H9 (cell line): ENCODE results near the gene PKDCC. TPM values are rescaled to one million over a fixed set of nuclear protein-coding genes. Genes with fewer than 3 reads are reported as not detected.

Source experiments
- DNase-seq: peaks from one replicate; pipeline ENCODE4 v3.0.0-alpha.2; 2017
- H2AFZ ChIP-seq: one replicate; pipeline ENCODE4 v1.6.1; 2013; ENCODE audit warnings: mild to moderate bottlenecking, low read length, control low read depth, moderate library complexity
- H2AK5ac ChIP-seq: 2 replicates; pipeline ENCODE4 v1.6.1; 2013; ENCODE audit warnings: low read length, control low read depth, mixed read lengths; ENCODE audit not compliant: insufficient read length
- H2BK120ac ChIP-seq: one replicate; pipeline ENCODE4 v1.6.1; 2013; ENCODE audit warnings: low read depth, mild to moderate bottlenecking, low read length, control low read depth, inconsistent platforms; ENCODE audit not compliant: poor library complexity, severe bottlenecking
- H2BK12ac ChIP-seq: 2 replicates; pipeline ENCODE4 v1.6.1; 2013; ENCODE audit warnings: low read length, control low read depth, mixed read lengths, low read depth; ENCODE audit not compliant: insufficient read length
- H2BK15ac ChIP-seq: 2 replicates; pipeline ENCODE4 v1.6.1; 2013; ENCODE audit warnings: low read depth, low read length, control low read depth
- H2BK20ac ChIP-seq: one replicate; pipeline ENCODE4 v1.6.1; 2013; ENCODE audit warnings: low read depth, mild to moderate bottlenecking, low read length, control low read depth, inconsistent platforms; ENCODE audit not compliant: poor library complexity, severe bottlenecking
- H2BK5ac ChIP-seq: 2 replicates; pipeline ENCODE4 v1.6.1; 2013; ENCODE audit warnings: low read length, control low read depth, mixed read lengths; ENCODE audit not compliant: insufficient read length
- H3K14ac ChIP-seq: 2 replicates; pipeline ENCODE4 v1.6.1; 2013; ENCODE audit warnings: low read length, control low read depth; ENCODE audit not compliant: insufficient read depth
- H3K18ac ChIP-seq: 2 replicates; pipeline ENCODE4 v1.6.1; 2013; ENCODE audit warnings: low read depth, mild to moderate bottlenecking, mixed read lengths, low read length, control low read depth; ENCODE audit not compliant: insufficient read length
- H3K23ac ChIP-seq: 2 replicates; pipeline ENCODE4 v1.6.1; 2013; ENCODE audit warnings: low read length, control low read depth, mixed read lengths, low read depth; ENCODE audit not compliant: insufficient read length
- H3K23me2 ChIP-seq: 2 replicates; pipeline ENCODE4 v1.6.1; 2013; ENCODE audit warnings: low read depth, mild to moderate bottlenecking, mixed read lengths, low read length, control low read depth; ENCODE audit not compliant: insufficient read length, poor library complexity, severe bottlenecking
- H3K27ac ChIP-seq: 2 replicates; pipeline ENCODE4 v1.5.1; 2013; ENCODE audit warnings: low read length, control low read depth, mixed read lengths, low read depth; ENCODE audit not compliant: insufficient read length
- H3K27me3 ChIP-seq: 2 replicates; pipeline ENCODE4 v1.6.1; 2013; ENCODE audit warnings: low read length, control low read depth, inconsistent platforms; ENCODE audit not compliant: insufficient read depth
- H3K4ac ChIP-seq: 2 replicates; pipeline ENCODE4 v1.6.1; 2013; ENCODE audit warnings: low read depth, mild to moderate bottlenecking, control low read depth, inconsistent platforms, low read length, moderate library complexity
- H3K4me1 ChIP-seq: 2 replicates; pipeline ENCODE4 v1.6.1; 2013; ENCODE audit warnings: low read length, control low read depth, inconsistent platforms; ENCODE audit not compliant: insufficient read depth
- H3K4me2 ChIP-seq: 2 replicates; pipeline ENCODE4 v1.6.1; 2013; ENCODE audit warnings: low read length, control low read depth, mixed read lengths; ENCODE audit not compliant: insufficient read length, insufficient read depth
- H3K56ac ChIP-seq: 2 replicates; pipeline ENCODE4 v1.6.1; 2013; ENCODE audit warnings: low read depth, mild to moderate bottlenecking, mixed read lengths, low read length, control low read depth; ENCODE audit not compliant: insufficient read length
- H3K79me1 ChIP-seq: 2 replicates; pipeline ENCODE4 v1.6.1; 2013; ENCODE audit warnings: low read depth, mild to moderate bottlenecking, moderate library complexity, low read length, control low read depth, inconsistent platforms; ENCODE audit not compliant: insufficient read depth, poor library complexity, severe bottlenecking
- H3K79me2 ChIP-seq: 2 replicates; pipeline ENCODE4 v1.6.1; 2013; ENCODE audit warnings: low read length, control low read depth, inconsistent platforms; ENCODE audit not compliant: insufficient read depth
- H3K9ac ChIP-seq: 2 replicates; pipeline ENCODE4 v1.6.1; 2013; ENCODE audit warnings: low read length, control low read depth, mixed read lengths; ENCODE audit not compliant: insufficient read length; ENCODE audit errors: extremely low read depth
- H3K9me3 ChIP-seq: one replicate; pipeline ENCODE4 v1.6.1; 2013; ENCODE audit warnings: low read depth, low read length, inconsistent platforms; ENCODE audit not compliant: control insufficient read depth
- H3T11ph ChIP-seq: one replicate; pipeline ENCODE4 v1.6.1; 2013; ENCODE audit warnings: mild to moderate bottlenecking, low read length, control low read depth, inconsistent platforms
- H4K20me1 ChIP-seq: one replicate; pipeline ENCODE4 v1.6.1; 2013; ENCODE audit not compliant: control insufficient read depth, insufficient read length, insufficient read depth
- H4K5ac ChIP-seq: 2 replicates; pipeline ENCODE4 v1.6.1; 2013; ENCODE audit warnings: low read depth, mild to moderate bottlenecking, mixed read lengths, low read length, control low read depth; ENCODE audit not compliant: insufficient read length
- H4K8ac ChIP-seq: replicated peaks from 2 replicates; pipeline ENCODE4 v1.6.1; 2013; ENCODE audit warnings: low read length, control low read depth, mixed read lengths, low read depth; ENCODE audit not compliant: insufficient read length
- H4K91ac ChIP-seq: 2 replicates; pipeline ENCODE4 v1.6.1; 2013; ENCODE audit warnings: low read depth, mild to moderate bottlenecking, moderate library complexity, mixed read lengths, low read length, control low read depth; ENCODE audit not compliant: insufficient read length
- H3K27ac Mint-ChIP-seq, 3 experiments: 2 replicates in 2 of 3; 3 replicates in 1 of 3; pipeline ENCODE4 v1.8.0; 2020 to 2021; ENCODE audit warnings: mixed read lengths in 3 of 3, mild to moderate bottlenecking in 1 of 3, moderate library complexity in 1 of 3
- H3K27me3 Mint-ChIP-seq: 2 replicates; pipeline ENCODE4 v1.8.0; 2021; ENCODE audit warnings: low read depth, mild to moderate bottlenecking, moderate library complexity, mixed read lengths
- H3K36me3 Mint-ChIP-seq, 3 experiments: 2 replicates in 2 of 3; 3 replicates in 1 of 3; pipeline ENCODE4 v1.8.0; 2020 to 2021; ENCODE audit warnings: low read depth in 3 of 3, mixed read lengths in 3 of 3; ENCODE audit not compliant: insufficient read depth in 1 of 3
- H3K4me1 Mint-ChIP-seq, 2 experiments: 2 replicates each; pipeline ENCODE4 v1.8.0; 2020; ENCODE audit warnings: mixed read lengths in 2 of 2
- H3K4me3 Mint-ChIP-seq, 2 experiments: 2 replicates in 1 of 2; 3 replicates in 1 of 2; pipeline ENCODE4 v1.8.0; 2020 to 2021; ENCODE audit warnings: mild to moderate bottlenecking in 2 of 2, mixed read lengths in 2 of 2, moderate library complexity in 1 of 2
- H3K9me3 Mint-ChIP-seq, 2 experiments: 2 replicates in 1 of 2; 3 replicates in 1 of 2; pipeline ENCODE4 v1.8.0; 2020; ENCODE audit warnings: mild to moderate bottlenecking in 2 of 2, mixed read lengths in 2 of 2, moderate library complexity in 1 of 2
- WGBS: extraction: QIAGEN DNeasy Blood & Tissue Kit; methylation state at CpG from one replicate; pipeline ENCODE4 v1.1.7; 2013; ENCODE audit warnings: missing lambda C conversion rate, low lambda C conversion rate, mixed read lengths; ENCODE audit not compliant: insufficient read length; ENCODE audit errors: extremely low coverage; 5-methylcytosine and 5-hydroxymethylcytosine counted together
- total RNA-seq: library from RNA; stranded (reverse); gene quantifications from 2 replicates; pipeline ENCODE4 v1.2.1, GENCODE V29; 2021
- TF ChIP-seq, protein P1 (sequence below): fragments of 200-600 bp; sonication (generic); conservative IDR thresholded peaks from 3 replicates; pipeline ENCODE4 v1.8.0; 2021; ENCODE audit warnings: antibody characterized with exemption, mild to moderate bottlenecking

PKDCC gene
- total RNA-seq, 1 experiment from 2014 or later: 134 TPM

- Mint-ChIP-seq H3K9me3 (peaks cover 8 to 12% of the 10 kb centered on the region in 2 experiments), H3K27ac (no peak overlapping the region), H3K4me1 (peaks cover 7 to 17% of the 10 kb centered on the region in 2 experiments), H3K27me3 (peaks cover 2% of the 10 kb centered on the region), H3K4me3 (no peak overlapping the region), H3K36me3 (peaks cover 5 to 10% (median 7%) of the 10 kb centered on the region in 3 experiments; a peak in 5 of 7 replicates)
- Histone ChIP-seq H3K23ac (no peak overlapping the region), H3K9me3 (no peaks in the 10 kb centered on the region), H2AK5ac (no peak overlapping the region), H3K79me1 (no peaks in the 10 kb centered on the region), H4K8ac (no peak overlapping the region), H3K23me2 (no peaks in the 10 kb centered on the region), H3K4me2 (no peak overlapping the region), H3K18ac (no peak overlapping the region), H2BK12ac (no peak overlapping the region), H3K4ac (no peak overlapping the region), H2AFZ (no peak overlapping the region), H2BK120ac (no peak overlapping the region), H3K56ac (no peak overlapping the region), H3K14ac (no peak overlapping the region), H2BK20ac (no peak overlapping the region), H3K9ac (no peak overlapping the region), H2BK15ac (no peak overlapping the region), H4K91ac (no peak overlapping the region), H4K20me1 (no peaks in the 10 kb centered on the region), H2BK5ac (no peak overlapping the region), H3K27ac (no peak overlapping the region), H3K27me3 (no peaks in the 10 kb centered on the region), H3K79me2 (no peaks in the 10 kb centered on the region), H3K4me1 (no peaks in the 10 kb centered on the region), H3T11ph (no peak overlapping the region), H4K5ac (no peak overlapping the region)
- no peak for DNase-seq
- no CpG with 5 or more reads among the region's 1 CpG for WGBS
- TF ChIP-seq, protein P1, sequence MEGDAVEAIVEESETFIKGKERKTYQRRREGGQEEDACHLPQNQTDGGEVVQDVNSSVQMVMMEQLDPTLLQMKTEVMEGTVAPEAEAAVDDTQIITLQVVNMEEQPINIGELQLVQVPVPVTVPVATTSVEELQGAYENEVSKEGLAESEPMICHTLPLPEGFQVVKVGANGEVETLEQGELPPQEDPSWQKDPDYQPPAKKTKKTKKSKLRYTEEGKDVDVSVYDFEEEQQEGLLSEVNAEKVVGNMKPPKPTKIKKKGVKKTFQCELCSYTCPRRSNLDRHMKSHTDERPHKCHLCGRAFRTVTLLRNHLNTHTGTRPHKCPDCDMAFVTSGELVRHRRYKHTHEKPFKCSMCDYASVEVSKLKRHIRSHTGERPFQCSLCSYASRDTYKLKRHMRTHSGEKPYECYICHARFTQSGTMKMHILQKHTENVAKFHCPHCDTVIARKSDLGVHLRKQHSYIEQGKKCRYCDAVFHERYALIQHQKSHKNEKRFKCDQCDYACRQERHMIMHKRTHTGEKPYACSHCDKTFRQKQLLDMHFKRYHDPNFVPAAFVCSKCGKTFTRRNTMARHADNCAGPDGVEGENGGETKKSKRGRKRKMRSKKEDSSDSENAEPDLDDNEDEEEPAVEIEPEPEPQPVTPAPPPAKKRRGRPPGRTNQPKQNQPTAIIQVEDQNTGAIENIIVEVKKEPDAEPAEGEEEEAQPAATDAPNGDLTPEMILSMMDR: no peak
Measured at GRCh38 chr2:41999128-41999480, 48.7 kb upstream of the PKDCC start.
